ENCODE results near the gene CTNNA3.

DNA sequence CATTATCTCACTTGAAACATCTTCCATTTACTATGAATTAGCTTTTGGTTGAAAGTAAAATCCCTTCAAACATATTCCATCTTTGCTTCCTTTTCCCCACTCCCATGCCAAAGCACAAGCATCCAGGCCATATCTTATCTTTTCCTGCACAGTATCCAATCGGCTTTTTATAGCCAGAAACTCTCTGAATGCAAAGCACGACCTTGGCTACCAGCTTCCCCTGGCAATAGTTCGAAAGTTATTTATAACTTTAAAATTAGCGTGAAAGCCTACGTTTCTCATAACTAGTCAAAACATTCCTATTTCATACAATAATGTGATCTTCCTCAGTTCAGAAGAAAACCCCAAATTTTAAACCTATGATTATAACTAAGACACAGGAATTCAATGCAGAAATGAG, 440 bp downstream of the CTNNA3 start:
- TF ChIP-seq, protein P1, sequence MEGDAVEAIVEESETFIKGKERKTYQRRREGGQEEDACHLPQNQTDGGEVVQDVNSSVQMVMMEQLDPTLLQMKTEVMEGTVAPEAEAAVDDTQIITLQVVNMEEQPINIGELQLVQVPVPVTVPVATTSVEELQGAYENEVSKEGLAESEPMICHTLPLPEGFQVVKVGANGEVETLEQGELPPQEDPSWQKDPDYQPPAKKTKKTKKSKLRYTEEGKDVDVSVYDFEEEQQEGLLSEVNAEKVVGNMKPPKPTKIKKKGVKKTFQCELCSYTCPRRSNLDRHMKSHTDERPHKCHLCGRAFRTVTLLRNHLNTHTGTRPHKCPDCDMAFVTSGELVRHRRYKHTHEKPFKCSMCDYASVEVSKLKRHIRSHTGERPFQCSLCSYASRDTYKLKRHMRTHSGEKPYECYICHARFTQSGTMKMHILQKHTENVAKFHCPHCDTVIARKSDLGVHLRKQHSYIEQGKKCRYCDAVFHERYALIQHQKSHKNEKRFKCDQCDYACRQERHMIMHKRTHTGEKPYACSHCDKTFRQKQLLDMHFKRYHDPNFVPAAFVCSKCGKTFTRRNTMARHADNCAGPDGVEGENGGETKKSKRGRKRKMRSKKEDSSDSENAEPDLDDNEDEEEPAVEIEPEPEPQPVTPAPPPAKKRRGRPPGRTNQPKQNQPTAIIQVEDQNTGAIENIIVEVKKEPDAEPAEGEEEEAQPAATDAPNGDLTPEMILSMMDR (IDR thresholded peaks at IDR 0.05): no peak
- TF ChIP-seq POLR2A (IDR thresholded peaks at IDR 0.05): no peak

Measured in uterus (tissue), 2 donors.